NCI-H1048 (cell line): Measurements from ENCODE around the gene ADAM12.
"Not testable (repeated sequence)": the region's sequence is repeated elsewhere in the genome, so short reads cannot be mapped to it uniquely, and the experiment has no call there.

Source experiments
- DNase-seq: peaks from one replicate; lab custom pipeline; 2025; lab: John Stamatoyannopoulos, UW

ADAM12 gene

DNA sequence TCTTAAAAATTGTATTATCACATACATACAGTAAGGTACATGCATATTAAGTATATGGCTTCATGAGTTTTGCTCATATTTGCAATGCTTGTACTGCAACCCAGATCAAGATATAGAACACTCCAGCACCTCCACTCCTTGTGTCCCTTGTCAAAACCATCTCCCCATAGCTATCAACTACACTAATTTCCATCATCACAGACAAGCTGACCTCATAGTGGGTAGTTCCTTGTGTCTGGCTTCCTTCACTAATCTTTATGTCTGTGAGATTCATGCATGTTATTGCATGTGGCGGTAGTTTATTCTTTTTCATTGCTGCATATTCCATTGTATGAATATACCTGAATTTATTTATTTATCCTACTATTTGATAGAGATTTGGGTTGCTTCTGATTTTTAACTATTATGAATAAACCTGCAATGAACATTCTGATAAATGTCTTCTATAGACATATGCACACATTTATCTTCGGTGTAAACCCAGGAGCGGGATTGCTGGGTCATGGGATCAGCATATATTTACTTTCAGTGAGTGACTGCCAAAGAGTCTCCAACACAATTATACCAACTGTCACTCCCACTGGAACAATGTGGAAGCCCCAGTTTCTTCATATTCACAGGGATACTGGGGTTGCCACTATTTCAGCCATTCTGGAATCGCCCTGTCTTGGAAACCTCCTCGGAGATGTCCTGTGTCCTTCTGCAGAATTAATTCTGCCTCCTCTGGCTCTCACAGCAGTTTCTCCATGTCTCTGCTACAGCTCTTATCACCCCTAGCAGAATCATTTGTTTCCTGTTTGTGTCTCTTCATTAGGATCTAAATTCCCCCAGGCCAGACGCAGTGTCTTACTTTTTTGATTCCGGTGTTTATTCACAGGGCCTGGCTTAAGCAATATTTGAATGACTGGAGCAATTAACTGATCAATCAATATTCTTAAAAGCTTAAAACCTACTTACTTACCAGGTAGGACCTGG is 14.7 kb upstream of the ADAM12 start:
- DNase-seq = no peak

DNA sequence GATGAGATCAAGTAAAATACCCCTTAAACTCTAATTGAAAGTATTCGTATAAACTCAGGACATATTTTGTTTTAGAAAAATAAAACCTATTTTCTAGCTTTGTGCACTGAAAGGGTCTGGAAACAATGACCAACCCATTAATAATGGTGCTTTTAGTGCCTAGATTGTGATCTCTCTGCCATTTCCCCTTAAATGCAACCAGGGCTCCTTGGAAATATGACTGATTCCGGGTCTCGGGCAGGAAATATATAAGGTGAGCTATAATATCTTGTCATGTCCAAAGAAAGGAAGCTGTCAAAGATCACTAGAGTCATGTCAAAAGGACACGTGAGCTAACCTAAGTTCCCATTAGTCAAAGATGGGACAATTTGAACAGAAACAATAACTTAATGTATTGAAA is 12.4 kb upstream of the ADAM12 start:
- no peak for DNase-seq

DNA sequence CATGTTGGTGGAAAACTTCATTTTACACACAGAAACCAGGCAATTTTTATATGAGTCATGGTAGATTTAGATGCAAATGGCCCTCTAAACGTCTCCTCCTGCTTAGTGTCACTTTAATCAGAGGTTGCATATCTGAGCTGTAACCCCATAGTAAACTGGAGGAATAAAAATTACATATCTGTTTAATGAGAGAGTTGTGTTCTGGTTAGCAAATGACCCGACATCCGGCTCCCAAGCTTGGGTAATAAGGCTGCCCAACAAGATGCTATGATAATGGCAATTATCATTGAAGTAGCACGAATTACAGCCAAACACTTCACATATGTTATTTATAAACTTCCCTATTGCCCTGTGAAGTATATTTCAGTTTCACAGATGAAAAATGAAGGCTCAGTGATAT is 10.6 kb upstream of the ADAM12 start:
- no peak for DNase-seq

DNA sequence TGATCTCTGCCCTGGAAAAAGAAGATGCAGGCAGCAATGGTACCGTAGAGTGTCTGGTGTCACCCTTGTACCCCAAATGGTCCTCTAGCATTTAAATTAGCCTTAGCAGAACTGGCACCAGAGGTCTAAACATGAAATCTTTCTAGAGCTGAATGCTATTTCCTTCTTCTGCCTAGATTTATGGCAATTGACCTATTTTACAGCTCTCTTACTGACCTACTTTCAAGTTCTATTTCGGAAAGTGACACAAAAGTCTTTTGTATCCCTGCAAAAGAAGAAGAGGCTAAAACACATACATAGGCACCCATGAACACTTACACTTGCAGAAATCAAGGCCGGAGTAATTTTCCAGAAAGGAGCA is 10.1 kb upstream of the ADAM12 start:
- DNase-seq = no peak

DNA sequence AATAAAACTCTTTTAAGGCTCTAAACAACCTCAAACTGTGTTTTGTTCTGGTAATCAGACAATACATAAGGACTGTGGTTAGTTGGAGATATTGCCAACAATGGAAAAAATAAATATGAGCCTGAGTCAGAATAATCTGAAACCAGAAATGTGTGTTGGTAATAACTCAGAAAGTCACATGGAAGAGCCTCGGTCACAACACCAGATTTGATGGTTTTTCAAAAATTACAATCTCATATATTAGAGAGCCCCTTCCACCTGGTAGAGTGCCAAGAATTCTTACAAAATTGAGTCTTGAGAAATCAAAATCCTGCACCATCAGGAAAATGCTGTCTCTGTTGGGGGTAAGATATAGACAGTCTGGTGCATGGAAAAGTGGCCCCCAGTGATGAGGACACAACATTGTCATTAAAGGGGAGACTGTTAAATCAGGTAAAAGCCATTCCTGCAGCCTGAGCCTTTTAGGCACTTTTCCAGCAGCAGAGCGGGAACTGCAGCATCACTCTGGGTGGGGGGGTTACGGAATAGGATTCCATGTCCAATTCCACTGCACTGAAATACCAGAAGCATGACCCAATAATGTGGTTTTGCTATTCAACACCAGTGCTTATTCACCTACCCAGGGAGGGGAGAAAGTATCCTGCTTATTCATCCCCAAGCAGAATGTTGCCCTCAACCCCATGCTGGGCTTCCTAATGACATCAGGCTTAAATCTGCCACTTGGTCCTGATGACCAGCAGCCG is 9.5 kb upstream of the ADAM12 start:
- no peak for DNase-seq

DNA sequence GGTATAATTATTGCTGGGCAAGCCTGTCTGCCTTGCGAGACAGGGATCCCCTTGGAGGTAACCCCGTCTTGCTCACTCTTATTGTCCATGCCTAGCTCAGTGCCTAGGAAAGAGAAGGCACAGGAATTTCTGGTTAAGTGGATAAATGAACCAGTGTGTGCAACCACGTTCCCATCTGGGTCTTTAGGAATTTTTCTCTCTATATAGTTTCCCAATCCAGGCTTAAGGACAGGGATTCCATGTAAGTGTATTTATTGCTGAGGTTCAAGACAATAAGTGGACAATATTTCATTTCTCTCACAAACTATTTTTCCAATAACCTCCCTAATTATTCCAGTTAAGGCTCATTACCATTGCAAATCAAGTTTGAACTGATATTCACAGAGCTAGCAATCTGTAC is 8.9 kb upstream of the ADAM12 start:
- DNase-seq = no peak

DNA sequence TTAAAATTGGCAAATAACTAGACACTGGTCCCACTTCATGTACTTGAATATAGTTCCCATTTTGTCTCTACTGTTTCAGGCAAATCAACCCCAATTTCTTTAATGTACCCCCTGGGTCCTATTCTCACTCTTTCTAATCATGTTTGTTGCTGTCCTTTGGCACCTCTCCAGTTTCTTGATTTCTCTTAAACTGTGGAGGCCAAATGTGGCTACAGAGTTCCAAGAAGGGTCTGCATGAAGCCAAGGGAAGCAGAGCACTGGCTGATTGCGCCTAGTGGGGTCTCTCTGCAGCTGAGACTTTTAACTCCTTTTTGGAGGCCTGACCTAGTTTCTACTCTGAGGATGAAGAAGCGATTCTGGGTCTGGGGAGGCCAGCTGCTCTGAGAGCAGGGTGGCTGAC is 6.7 kb upstream of the ADAM12 start:
- DNase-seq = no peak

DNA sequence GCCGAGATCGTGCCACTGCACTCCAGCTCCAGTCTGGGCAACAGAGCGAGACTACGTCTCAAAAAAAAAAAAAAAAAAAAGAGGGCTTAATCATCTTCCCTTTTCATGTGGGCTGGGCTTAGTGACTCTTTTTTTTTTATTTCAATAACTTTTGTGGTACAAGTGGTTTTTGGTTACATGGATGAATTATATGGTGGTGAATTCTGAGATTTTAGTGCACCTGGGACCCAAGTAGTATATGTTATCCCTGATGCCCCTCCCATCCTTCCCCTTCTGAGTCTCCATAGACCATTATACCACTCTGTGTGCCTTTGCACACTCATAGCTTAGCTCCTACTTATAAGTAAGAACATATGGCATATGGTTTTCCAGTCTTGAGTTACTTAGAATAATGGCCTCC is 4.8 kb upstream of the ADAM12 start:
- no peak for DNase-seq

DNA sequence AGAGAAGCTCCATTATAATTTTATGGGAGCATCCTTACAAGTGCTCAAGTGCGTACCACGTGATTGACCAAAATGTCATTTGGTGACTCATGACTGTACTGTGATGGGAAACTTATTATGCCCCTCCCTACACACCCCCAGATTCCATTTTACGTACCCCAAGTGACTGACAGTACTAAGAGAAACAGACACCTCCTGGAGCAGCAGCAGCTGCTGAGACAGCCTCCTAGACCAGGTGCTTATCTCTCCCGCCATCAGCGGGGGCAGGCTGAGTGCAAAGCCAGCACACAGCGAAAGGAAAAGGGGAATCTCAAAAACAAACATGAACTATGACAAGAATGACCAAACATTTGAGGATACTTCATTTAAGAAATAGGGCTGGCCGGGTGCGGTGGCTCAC is 4.2 kb upstream of the ADAM12 start:
- no peak for DNase-seq

DNA sequence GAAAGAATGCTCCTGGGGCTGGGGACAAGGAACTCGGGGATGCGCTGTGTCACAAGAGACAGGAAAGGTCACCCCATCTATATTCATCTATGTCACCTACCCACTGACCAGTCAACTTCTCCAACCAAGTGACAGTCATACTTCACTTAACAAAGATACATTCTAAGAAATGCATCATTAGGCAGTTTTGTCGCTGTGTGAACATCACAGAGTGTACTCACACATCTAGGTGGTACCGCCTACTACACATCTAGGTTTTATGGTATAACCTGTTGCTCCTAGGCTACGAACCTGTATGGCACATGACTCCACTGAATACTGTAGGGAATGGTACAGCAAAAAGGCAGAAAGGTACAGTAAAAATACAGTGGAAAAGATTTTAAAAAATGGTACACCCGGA is 3.8 kb upstream of the ADAM12 start:
- DNase-seq = no peak

DNA sequence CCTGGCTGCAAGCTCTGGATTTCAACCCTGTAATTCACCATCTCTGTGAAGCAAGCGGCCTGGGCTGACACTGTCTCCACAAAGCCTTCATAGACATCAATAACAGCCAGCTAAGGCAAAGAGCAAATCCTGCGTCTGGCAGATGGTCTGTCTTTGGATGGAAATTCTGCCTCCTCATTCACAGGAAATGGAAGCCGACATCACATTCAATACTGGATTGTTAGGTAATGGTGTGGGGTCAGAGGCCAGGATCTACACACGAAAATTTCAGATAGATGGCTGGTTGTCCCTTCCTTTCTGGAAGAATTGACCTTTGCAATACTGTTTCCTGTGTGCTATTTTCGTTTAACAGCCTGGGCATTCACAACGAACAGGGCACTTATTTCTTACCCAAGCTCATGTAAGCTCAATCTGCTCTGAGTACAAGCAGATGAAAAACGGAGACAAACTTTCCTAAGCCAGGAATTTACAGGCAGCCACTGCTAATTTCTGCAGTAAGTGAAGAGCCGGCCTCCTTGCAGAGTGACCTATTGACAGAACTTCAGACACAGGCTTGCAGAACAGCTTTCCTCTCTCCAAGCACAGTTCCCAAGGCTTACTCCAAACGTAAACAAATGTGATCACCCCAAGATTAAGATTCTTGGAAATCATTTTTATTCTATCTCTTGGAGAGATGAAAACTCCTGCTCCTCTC is 3.1 kb upstream of the ADAM12 start:
- DNase-seq = no peak

DNA sequence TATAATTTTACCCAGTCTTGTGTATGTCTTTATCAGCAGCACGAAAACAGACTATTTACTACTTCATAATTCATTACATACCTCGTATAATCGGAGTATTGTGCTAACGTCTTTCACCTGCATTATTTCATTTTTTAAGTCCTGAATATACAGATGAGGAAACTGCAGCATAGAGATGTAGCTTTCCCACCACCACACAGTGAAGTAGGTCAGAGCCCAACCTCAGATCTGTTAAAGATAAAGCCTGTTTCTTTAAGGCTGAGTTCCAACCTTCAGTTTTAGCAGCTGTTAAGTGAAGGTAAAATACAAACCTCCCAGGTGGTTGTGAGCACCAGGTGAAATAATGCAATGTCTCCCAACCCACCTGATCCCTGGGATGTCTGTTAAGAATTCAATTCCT is 2.0 kb upstream of the ADAM12 start:
- no peak for DNase-seq

DNA sequence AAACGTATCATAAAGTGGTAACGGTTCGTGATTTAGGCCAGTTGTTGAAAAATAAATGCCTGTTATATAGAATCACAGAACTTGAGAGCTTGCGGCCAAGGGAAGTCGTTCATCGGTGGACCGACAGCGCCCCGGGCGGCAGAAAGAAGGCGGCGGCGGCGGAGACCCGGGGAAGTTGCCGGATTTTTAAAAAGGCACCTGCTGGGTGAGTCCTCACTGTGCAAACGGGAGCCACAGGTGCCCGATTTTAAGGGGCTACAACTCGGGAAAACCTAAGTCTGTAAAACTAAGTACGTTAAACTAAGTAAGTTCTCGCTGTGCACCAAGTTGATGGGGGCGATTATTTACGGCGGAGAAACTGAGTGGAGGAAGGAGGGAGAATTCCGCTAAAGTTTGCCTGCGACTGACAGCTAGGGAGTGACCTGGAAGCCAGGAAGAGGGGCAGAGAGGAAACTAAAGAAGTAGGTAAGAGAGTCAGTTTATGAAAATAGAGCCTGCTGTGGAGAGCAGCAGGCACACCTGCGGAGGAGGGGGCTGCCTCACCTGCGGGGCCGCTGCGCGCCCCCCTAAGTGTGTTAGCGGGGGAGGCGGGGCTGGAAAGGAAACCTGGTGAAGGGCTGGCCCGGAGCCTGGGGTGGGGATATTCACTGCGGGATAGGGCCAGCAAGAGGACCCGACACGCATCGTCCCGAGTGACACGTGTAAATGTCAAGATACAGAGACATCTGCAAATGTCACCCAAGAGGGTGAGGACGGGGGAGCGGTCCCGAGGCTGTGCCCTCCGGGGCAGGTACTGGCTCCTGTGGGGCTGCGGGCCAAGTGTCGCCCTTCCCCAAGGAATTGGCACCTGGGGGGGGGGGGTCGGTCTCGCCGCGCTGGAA is 996 bp downstream of the ADAM12 start:
- DNase-seq = no peak

DNA sequence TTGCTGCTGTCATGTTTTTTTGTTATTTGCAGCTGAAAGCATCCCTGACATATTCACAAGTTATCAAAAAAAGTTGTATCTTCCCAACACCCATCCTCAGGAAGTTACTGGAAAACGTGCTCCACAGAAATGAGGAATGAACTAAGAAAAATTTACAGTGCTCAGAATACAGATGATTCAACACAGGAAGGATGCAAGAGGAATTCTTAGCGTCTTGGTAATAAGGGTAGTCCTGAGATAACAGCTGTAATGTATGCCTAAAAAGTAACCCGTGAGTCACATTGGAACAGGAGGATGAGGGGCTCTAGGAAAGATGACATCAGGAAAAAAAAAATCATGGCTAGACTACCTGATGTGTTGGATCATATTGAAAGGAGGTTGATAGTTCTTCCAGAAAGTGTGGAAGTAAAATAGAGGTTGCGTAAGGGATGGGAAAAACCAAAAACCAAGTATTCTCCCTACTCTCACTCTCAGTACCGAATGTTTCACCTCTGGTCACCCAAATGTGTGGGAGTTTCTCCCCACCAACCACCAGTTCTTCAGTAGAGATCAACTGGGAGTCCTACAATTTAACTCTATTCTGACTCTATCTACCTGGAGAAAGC is 3.9 kb downstream of the ADAM12 start:
- DNase-seq = no peak

DNA sequence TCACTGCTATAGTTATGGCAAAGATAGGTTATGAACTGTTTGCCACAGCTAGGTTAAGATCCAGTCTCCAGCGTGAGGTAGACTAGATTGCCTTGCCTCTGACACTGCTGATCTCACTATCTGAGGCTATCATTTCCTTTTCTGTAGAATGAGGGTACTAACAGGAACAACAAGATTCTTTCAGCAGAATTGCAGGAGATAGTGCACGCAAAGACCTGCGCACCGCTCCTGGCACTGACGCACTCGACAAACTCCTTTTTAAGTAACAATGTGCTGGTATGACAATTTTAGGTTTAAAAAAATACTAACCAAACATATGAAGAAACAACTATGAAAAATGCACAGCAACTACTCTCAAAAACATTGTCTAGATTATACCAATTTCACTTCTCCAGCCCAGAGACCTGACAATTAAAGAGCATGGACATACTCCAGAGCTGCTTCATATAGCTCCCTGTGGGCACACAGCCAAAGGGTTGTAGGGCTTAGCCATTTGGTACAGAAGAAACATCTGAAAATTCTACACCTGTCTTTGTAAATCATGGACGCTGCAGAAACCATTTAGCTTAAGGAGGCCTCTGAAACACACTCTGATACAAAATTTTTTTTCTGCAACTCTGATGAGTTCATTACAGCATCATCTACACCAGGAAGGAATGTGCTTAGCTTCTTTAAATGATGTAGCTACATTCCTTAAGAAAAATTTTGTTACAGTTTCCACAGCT is 7.8 kb downstream of the ADAM12 start:
- no peak for DNase-seq

DNA sequence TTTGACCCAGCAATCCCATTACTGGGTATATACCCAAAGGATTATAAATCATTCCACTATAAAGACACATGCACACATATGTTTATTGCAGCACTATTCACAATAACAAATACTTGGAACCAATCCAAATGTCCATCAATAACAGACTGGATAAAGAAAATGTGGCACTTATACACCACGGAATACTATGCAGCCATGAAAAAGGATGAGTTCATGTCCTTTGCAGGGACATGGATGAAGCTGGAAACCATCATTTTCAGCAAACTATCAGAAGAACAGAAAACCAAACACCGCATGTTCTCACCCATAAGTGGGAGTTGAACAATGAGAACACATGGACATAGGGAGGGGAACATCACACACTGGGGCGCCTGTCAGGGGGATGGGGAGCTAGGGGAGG is 9.1 kb downstream of the ADAM12 start:
- DNase-seq = not testable (repeated sequence)

DNA sequence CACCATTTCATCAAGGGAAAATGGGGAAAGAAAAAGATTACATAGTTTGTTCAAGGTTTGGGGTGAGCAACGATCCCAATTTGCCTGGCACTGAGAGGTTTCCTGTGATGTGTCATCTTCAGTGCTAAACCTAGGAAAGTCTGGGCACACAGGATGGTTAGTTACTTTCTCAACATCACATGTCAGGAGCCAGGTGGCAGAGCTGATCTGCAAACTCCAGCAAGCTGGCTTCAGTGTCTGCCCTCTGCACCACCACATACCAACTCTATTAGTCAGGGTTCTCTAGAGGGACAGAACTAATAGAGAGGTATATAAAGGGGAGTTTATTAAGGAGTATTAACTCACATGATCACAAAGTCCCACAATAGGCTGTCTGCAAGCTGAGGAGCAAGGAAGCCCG is 11.3 kb downstream of the ADAM12 start:
- DNase-seq = no peak

DNA sequence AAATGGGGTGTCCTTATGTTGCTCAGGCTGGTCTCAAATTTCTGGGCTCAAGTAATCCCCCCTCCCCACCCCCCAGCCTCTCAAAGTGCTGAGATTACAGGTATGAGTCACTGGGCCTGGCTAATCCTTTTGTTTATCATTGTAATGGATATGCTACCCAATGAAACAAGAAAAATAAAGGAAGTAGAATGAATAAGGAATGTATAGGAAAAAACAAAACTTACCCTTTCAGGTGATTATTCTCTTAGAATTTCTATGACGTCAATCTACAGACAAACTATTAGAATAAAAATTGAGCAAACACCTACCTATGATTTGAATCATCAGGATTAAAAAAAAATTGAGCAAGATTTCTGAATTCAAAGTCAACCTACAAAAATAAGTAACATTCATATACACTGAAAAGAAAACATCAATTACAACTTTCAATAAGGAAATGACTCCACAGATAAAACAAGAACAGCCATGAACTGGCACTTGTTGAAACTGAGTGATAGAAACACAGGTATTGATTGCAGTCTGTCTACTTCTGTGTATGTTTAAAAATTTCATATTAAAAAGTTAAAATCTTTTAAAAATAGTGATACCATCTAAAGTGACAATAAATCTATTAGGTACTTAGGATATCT is 12.2 kb downstream of the ADAM12 start:
- DNase-seq = no peak

DNA sequence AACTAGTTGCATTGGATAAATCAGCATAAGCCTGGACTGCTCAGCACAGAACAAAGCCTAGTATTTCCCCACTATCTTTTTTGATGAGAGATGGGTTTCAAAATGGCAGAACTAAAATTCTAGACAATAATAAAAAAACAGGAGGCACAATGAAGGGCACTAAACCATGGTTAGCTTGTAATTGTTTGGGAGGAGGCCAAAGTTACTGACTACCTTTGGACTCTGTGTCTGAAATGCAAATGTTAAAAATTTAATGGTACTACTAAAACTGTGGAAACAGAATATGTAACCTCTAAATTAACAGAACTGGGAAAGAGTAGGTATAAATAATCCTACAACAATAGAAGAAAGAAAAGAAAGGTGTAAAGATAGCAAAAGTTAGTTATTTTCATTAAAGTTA is 13.0 kb downstream of the ADAM12 start:
- DNase-seq = no peak

DNA sequence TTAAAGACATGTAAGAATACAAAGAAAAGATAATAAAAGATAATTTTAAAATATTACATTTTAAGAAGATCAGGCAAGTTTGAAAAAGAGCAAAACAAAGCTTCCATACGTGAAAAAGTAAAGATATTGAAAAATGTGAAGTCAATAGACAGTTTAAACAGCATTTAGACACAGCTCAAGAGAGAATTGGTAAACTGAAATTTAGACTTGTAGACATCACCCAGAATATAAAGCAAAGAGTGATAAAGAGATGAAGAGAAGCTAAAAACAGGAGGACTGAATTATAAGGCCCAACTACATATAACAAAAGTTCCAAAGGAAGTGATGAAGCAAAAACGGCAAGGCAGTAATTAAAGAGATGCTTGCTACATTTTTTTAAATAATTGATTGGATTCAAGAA is 13.8 kb downstream of the ADAM12 start:
- no peak for DNase-seq
